Measurements from ENCODE around the gene SERPINB10.

SERPINB10 gene

GRCh38 chr18:63947051-63947790, 39.5 kb downstream of the SERPINB10 start:
- no peak for DNase-seq (ENCODE audit: low spot score)

GRCh38 chr18:63949068-63949737, 41.4 kb downstream of the SERPINB10 start, which contains the start of gene HMSD:
Gene HMSD (plus strand): TSS chr18:63949301. CDS start chr18:63953456, 4,155 bp downstream.
- TF ChIP-seq, protein P1, sequence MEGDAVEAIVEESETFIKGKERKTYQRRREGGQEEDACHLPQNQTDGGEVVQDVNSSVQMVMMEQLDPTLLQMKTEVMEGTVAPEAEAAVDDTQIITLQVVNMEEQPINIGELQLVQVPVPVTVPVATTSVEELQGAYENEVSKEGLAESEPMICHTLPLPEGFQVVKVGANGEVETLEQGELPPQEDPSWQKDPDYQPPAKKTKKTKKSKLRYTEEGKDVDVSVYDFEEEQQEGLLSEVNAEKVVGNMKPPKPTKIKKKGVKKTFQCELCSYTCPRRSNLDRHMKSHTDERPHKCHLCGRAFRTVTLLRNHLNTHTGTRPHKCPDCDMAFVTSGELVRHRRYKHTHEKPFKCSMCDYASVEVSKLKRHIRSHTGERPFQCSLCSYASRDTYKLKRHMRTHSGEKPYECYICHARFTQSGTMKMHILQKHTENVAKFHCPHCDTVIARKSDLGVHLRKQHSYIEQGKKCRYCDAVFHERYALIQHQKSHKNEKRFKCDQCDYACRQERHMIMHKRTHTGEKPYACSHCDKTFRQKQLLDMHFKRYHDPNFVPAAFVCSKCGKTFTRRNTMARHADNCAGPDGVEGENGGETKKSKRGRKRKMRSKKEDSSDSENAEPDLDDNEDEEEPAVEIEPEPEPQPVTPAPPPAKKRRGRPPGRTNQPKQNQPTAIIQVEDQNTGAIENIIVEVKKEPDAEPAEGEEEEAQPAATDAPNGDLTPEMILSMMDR (IDR thresholded peaks at IDR 0.05; ENCODE audit: extremely low read depth, missing control alignments): peak; percentile 24
- DNase-seq (ENCODE audit: low spot score): peak; percentile 80

More at GRCh38 chr18:63947051-63947790, 39.5 kb downstream of the SERPINB10 start:
- TF ChIP-seq, protein P1 (IDR thresholded peaks at IDR 0.05; ENCODE audit: extremely low read depth, missing control alignments): no peak

- TF ChIP-seq, protein P1 (IDR thresholded peaks at IDR 0.05; ENCODE audit: extremely low read depth, missing control alignments): no peak
- peak; percentile 49 for DNase-seq (ENCODE audit: low spot score)
Measured at GRCh38 chr18:63951302-63951705, 43.5 kb downstream of the SERPINB10 start.

GRCh38 chr18:63953811-63954210, 46.1 kb downstream of the SERPINB10 start:
- TF ChIP-seq, protein P1 (IDR thresholded peaks at IDR 0.05; ENCODE audit: extremely low read depth, missing control alignments): no peak

DNA sequence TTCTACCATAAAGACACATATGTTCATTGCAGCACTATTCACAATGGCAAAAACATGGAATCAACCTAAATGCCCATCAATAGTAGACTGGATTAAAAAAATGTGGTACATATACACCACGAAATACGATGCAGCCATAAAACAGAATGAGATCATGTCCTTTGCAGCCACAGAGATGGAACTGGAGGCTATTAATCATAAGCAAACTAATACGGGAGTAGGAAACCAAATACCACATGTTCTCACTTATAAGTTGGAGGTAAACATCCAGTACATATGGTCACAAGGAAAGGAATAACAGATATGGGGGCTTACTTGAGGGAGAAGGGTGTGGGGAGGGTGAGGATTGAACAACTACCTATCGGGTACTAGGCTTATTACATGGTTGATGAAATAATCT, 49.0 kb downstream of the SERPINB10 start:
- no peak for DNase-seq (ENCODE audit: low spot score)
- TF ChIP-seq, protein P1 (IDR thresholded peaks at IDR 0.05; ENCODE audit: extremely low read depth, missing control alignments): no peak

More at GRCh38 chr18:63953811-63954210, 46.1 kb downstream of the SERPINB10 start:
- DNase-seq (ENCODE audit: low spot score): no peak

GRCh38 chr18:63960891-63961290, 53.1 kb downstream of the SERPINB10 start:
- DNase-seq (ENCODE audit: low spot score): no peak
- TF ChIP-seq, protein P1 (IDR thresholded peaks at IDR 0.05; ENCODE audit: extremely low read depth, missing control alignments): no peak

DNA sequence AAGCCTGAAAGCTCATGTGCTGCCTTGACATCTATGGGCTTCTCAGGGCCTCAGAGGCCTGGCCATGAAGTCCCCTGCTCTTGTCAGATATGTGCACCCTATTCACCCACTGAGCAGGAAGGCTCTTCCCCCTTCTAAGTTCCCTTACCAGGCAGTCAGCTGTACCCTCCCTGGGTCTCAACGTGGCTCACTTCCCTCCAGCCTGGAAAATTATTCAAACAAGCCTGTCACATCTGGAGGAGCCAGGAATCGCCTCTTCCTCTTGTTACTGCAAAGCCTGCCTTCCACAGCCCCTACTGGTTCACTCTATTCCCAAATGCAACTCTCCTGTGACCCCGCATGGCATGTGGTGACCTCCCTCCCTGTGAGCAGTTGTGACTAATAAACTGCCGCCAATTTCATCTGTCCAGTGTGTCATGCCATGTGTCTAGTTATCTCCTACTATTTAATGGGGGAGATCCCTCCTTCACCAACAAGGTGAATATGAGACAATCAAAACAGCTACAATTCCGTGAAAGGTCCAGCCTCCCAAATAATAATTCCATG, 53.8 kb downstream of the SERPINB10 start:
- TF ChIP-seq, protein P1 (IDR thresholded peaks at IDR 0.05; ENCODE audit: extremely low read depth, missing control alignments): no peak
- DNase-seq (ENCODE audit: low spot score): no peak

Data from GM20000 (cell line).